ENCODE results near the gene ISM2. TPM values are rescaled to one million over a fixed set of nuclear protein-coding genes. Genes with fewer than 3 reads are reported as not detected.

The ISM2 gene
- total and polyA plus RNA-seq, 8 donors, result 0.23 to 0.37 TPM; not detected in 6

GRCh38 chr14:77498984-77499527, 440 bp upstream of the ISM2 start:
- DNase-seq, result peak in 1 of 2 donors; percentile 22
- H3K27me3 ChIP-seq, result peaks cover 10 to 55% (median 25%) of the 10 kb centered on the region in 3 donors
- H3K36me3 ChIP-seq, result no peaks in the 10 kb centered on the region
- H3K9me3 ChIP-seq, result peaks cover 0 to 11% (median 5%) of the 10 kb centered on the region in 4 donors
- WGBS, 5 donors, result 2 to 12% (median 3%) methylated on average over 9 to 53 of the region's 53 CpGs
- intact Hi-C loops (cut with DNase I; ENCODE audit: low total_unique reads), result no loop called here
- no peak overlapping the region for H3K27ac ChIP-seq
- TF ChIP-seq CTCF (IDR thresholded peaks at IDR 0.05) (no peak), EP300 (IDR thresholded peaks at IDR 0.05) (no peak), POLR2A (IDR thresholded peaks at IDR 0.05) (no peak), POLR2AphosphoS5 (IDR thresholded peaks at IDR 0.05) (no peak)
- H3K4me3 ChIP-seq, result peak overlapping the region; percentile 51 to 77 (median 56)
- peaks cover 17 to 19% (median 19%) of the 10 kb centered on the region in 4 donors for H3K4me1 ChIP-seq

- no peak overlapping the region for H3K27ac ChIP-seq
- intact Hi-C loops (cut with DNase I; ENCODE audit: low total_unique reads), result no loop called here
- no peaks in the 10 kb centered on the region for H3K36me3 ChIP-seq
- no peak overlapping the region for H3K4me3 ChIP-seq
- DNase-seq, result no peak
- 77 to 84% (median 82%) methylated on average over 7 of the region's 7 CpGs for WGBS, 5 donors
- TF ChIP-seq POLR2AphosphoS5 (IDR thresholded peaks at IDR 0.05) (no peak), POLR2A (IDR thresholded peaks at IDR 0.05) (no peak), EP300 (IDR thresholded peaks at IDR 0.05) (no peak), CTCF (IDR thresholded peaks at IDR 0.05) (no peak)
- H3K9me3 ChIP-seq, result no peaks in the 10 kb centered on the region
- peaks cover 17 to 19% (median 19%) of the 10 kb centered on the region in 4 donors for H3K4me1 ChIP-seq
- peaks cover 10 to 45% (median 25%) of the 10 kb centered on the region in 3 donors for H3K27me3 ChIP-seq
Measured at GRCh38 chr14:77495334-77495733, 3.3 kb downstream of the ISM2 start.

- no peak for TF ChIP-seq EP300 (IDR thresholded peaks at IDR 0.05)
- no peak for TF ChIP-seq CTCF (IDR thresholded peaks at IDR 0.05)
- TF ChIP-seq POLR2A (IDR thresholded peaks at IDR 0.05), result no peak
- TF ChIP-seq POLR2AphosphoS5 (IDR thresholded peaks at IDR 0.05), result no peak
- no peaks in the 10 kb centered on the region for H3K9me3 ChIP-seq
- H3K27ac ChIP-seq, result no peak overlapping the region
- intact Hi-C loops (cut with DNase I; ENCODE audit: low total_unique reads), result no loop called here
- peaks cover 0 to 5% (median 0%) of the 10 kb centered on the region in 3 donors for H3K27me3 ChIP-seq
- 84 to 91% (median 88%) methylated on average over 5 of the region's 5 CpGs for WGBS, 5 donors
- H3K4me1 ChIP-seq, result no peaks in the 10 kb centered on the region
- H3K36me3 ChIP-seq, result no peaks in the 10 kb centered on the region
- no peak overlapping the region for H3K4me3 ChIP-seq
- DNase-seq, result no peak
Measured at GRCh38 chr14:77491056-77491455, 7.6 kb downstream of the ISM2 start.

GRCh38 chr14:77490347-77490986, 8.1 kb downstream of the ISM2 start:
- no peak for DNase-seq
- intact Hi-C loops (cut with DNase I; ENCODE audit: low total_unique reads), result no loop called here
- Histone ChIP-seq H3K36me3 (no peaks in the 10 kb centered on the region), H3K4me3 (no peak overlapping the region), H3K27ac (no peak overlapping the region), H3K27me3 (no peaks in the 10 kb centered on the region), H3K4me1 (no peaks in the 10 kb centered on the region), H3K9me3 (no peaks in the 10 kb centered on the region)
- TF ChIP-seq POLR2AphosphoS5 (IDR thresholded peaks at IDR 0.05) (no peak), POLR2A (IDR thresholded peaks at IDR 0.05) (no peak), EP300 (IDR thresholded peaks at IDR 0.05) (no peak), CTCF (IDR thresholded peaks at IDR 0.05) (no peak)
- 86 to 91% (median 91%) methylated on average over 8 of the region's 8 CpGs for WGBS, 5 donors

All from stomach (tissue), 9 donors.